Fibroblast of lung (primary cell): ENCODE results near the gene MAP3K2.

Experiments used
- CTCF ChIP-seq, 2 donors: IDR thresholded peaks in 1 of 2; conservative IDR thresholded peaks in 1 of 2; 1 replicate in 1 of 2; 2 replicates in 1 of 2; pipeline ENCODE4 v1.5.1; 2011 to 2012; ENCODE audit warnings: low read length in 2 of 2, control low read depth in 1 of 2, inconsistent platforms in 1 of 2, low read depth in 1 of 2, mild to moderate bottlenecking in 1 of 2
- EZH2 ChIP-seq: IDR thresholded peaks from 2 replicates; pipeline ENCODE4 v1.5.1; 2012; ENCODE audit warnings: low read length, control low read depth, mild to moderate bottlenecking; ENCODE audit errors: missing control alignments

- TF ChIP-seq CTCF (conservative IDR thresholded peaks at IDR 0.05 in 1 of 2, IDR thresholded peaks at IDR 0.05 in 1 of 2; ENCODE audit: low read depth in 1 of 2, low read length in 2 of 2) (no peak), EZH2 (no peak)
Measured at GRCh38 chr2:127410871-127411652, 23.3 kb upstream of the MAP3K2 start.
